Measurements from ENCODE around the gene MYL2. TPM values are rescaled to one million over a fixed set of nuclear protein-coding genes. Genes with fewer than 3 reads are reported as not detected.

The MYL2 gene
- not detected in 2 replicates for total RNA-seq

GRCh38 chr12:110920324-110920910 is at the start of gene MYL2:
Gene MYL2, minus strand, starts transcription at chr12:110920579. Its CDS starts 50 bp downstream, at chr12:110920529.

Other genes starting within 250 kb of the MYL2 start
- gene HVCN1, start 231.5 kb downstream of the MYL2 start, total RNA-seq: 0.34 and 2.4 TPM in 2 replicates
- gene PPP1CC, start 177.7 kb downstream of the MYL2 start, total RNA-seq: 75.9 and 80.0 TPM in 2 replicates
- not detected in 2 replicates for gene CCDC63, start 73.6 kb downstream of the MYL2 start, total RNA-seq
- under 0.01 and 0.14 TPM in 2 replicates for gene CUX2, start 113.6 kb upstream of the MYL2 start, total RNA-seq

Data from nasal cavity respiratory epithelium epithelial cell of viscerocranial mucosa (primary cell).